Measurements from ENCODE around the gene TBXT. TPM values are rescaled to one million over a fixed set of nuclear protein-coding genes. Genes with fewer than 3 reads are reported as not detected.

The TBXT gene
- total RNA-seq, 1 donor from 2014 or later: 0.24 TPM

- ATAC-seq (ENCODE audit: low read depth) (no peak), DNase-seq (no peak)
- peak overlapping the region; percentile 0 for H3K4me3 Mint-ChIP-seq
- H3K27ac Mint-ChIP-seq: no peak overlapping the region
- CTCF ChIA-PET: no interaction called here
- peaks cover 42% of the 10 kb centered on the region for H3K27me3 Mint-ChIP-seq
- no peaks in the 10 kb centered on the region for H3K36me3 Mint-ChIP-seq (ENCODE audit: low read depth)
- peaks cover 27% of the 10 kb centered on the region for H3K4me1 Mint-ChIP-seq
- POLR2A ChIA-PET: no interaction called here
- no peaks in the 10 kb centered on the region for H3K9me3 Mint-ChIP-seq
- no peak for TF ChIP-seq CTCF (IDR thresholded peaks at IDR 0.05)
- intact Hi-C loops (cut with micrococcal nuclease): loop anchor here (5.0 to 10.0 kb wide), 2 partner anchors 33 to 85 kb away; no protein-coding TSS in a partner anchor
Measured at GRCh38 chr6:166169549-166170421, 2.1 kb upstream of the TBXT start.

GRCh38 chr6:166168616-166169548 lies 1.2 kb upstream of the TBXT start:
- Mint-ChIP-seq H3K4me1 (peaks cover 24% of the 10 kb centered on the region), H3K36me3 (ENCODE audit: low read depth) (no peaks in the 10 kb centered on the region), H3K27me3 (peaks cover 49% of the 10 kb centered on the region), H3K9me3 (no peaks in the 10 kb centered on the region), H3K27ac (no peak overlapping the region), H3K4me3 (peak overlapping the region; percentile 84)
- intact Hi-C loops (cut with micrococcal nuclease): loop anchor here (5.0 to 10.0 kb wide), 2 partner anchors 33 to 86 kb away; no protein-coding TSS in a partner anchor
- no peak for TF ChIP-seq CTCF (IDR thresholded peaks at IDR 0.05)
- ChIA-PET CTCF (no interaction called here), POLR2A (no interaction called here)
- ATAC-seq (ENCODE audit: low read depth) (no peak), DNase-seq (no peak)

GRCh38 chr6:166167258-166167731 lies 356 bp downstream of the TBXT start:
- Mint-ChIP-seq H3K4me3 (peak overlapping the region; percentile 67), H3K27me3 (peaks cover 59% of the 10 kb centered on the region), H3K4me1 (peaks cover 27% of the 10 kb centered on the region), H3K27ac (no peak overlapping the region), H3K36me3 (ENCODE audit: low read depth) (no peaks in the 10 kb centered on the region), H3K9me3 (no peaks in the 10 kb centered on the region)
- DNase-seq (no peak), ATAC-seq (ENCODE audit: low read depth) (no peak)
- POLR2A ChIA-PET: no interaction called here
- no peak for TF ChIP-seq CTCF (IDR thresholded peaks at IDR 0.05)
- CTCF ChIA-PET: no interaction called here
- intact Hi-C loops (cut with micrococcal nuclease): loop anchor here (5.0 to 10.0 kb wide), 2 partner anchors 35 to 88 kb away; no protein-coding TSS in a partner anchor

GRCh38 chr6:166166314-166167257 lies 1.1 kb downstream of the TBXT start:
- TF ChIP-seq CTCF (IDR thresholded peaks at IDR 0.05): no peak
- no peaks in the 10 kb centered on the region for H3K9me3 Mint-ChIP-seq
- peaks cover 64% of the 10 kb centered on the region for H3K27me3 Mint-ChIP-seq
- ATAC-seq (ENCODE audit: low read depth) (no peak), DNase-seq (no peak)
- intact Hi-C loops (cut with micrococcal nuclease): loop anchor here (5.0 to 10.0 kb wide), 2 partner anchors 36 to 88 kb away; no protein-coding TSS in a partner anchor
- H3K36me3 Mint-ChIP-seq (ENCODE audit: low read depth): no peaks in the 10 kb centered on the region
- ChIA-PET POLR2A (no interaction called here), CTCF (no interaction called here)
- peak overlapping the region; percentile 12 for H3K4me3 Mint-ChIP-seq
- H3K4me1 Mint-ChIP-seq: peaks cover 28% of the 10 kb centered on the region
- H3K27ac Mint-ChIP-seq: no peak overlapping the region

All from activated B cell treated with CpG ODN at 0.5 μM for 24 hours (primary cell).